ENCODE measurements around the gene APBA2.

GRCh38 chr15:28952666-28953491 lies 67.1 kb downstream of the APBA2 start:
- no peak for TF ChIP-seq ZNF281 (CRISPR knock-in tag; IDR thresholded peaks at IDR 0.05)
- TF ChIP-seq NFYB (CRISPR knock-in tag; conservative IDR thresholded peaks at IDR 0.05; ENCODE audit: low read depth), result no peak
- no peak for TF ChIP-seq ZNF425 (CRISPR knock-in tag; conservative IDR thresholded peaks at IDR 0.05)
- TF ChIP-seq CTCF (IDR thresholded peaks at IDR 0.05), result no peak
- no peak for TF ChIP-seq TEAD4 (CRISPR knock-in tag; IDR thresholded peaks at IDR 0.05)
- no peak for TF ChIP-seq NR1H2 (CRISPR knock-in tag; IDR thresholded peaks at IDR 0.05)
- no peak for TF ChIP-seq KAT7 (CRISPR knock-in tag; IDR thresholded peaks at IDR 0.05; ENCODE audit: borderline replicate concordance)
